Measurements from ENCODE around the gene ZNF184. TPM values are rescaled to one million over a fixed set of nuclear protein-coding genes. Genes with fewer than 3 reads are reported as not detected.
"Not testable (repeated sequence)": the region's sequence is repeated elsewhere in the genome, so short reads cannot be mapped to it uniquely, and the experiment has no call there.

ZNF184 gene
- total RNA-seq, 4 donors from 2014 or later, result 9.5 to 14.0 (median 12.3) TPM

DNA sequence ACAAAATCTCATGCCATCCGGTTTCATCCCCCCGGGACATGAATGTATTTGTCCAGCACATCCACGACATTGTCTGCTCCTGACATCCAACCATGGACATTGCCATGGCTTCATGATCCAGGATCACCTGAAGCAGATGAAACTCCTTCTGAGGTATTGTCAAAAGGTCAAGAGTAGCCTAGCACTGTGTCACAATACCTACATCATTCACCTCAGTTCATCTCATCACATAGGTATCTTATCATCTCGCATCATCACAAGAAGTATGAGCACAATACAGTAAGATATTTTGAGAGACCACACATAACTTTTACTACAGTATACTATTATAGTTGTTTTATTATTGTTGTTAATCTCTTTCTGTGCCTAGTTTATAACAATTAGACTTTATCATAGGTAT is 33.5 kb downstream of the ZNF184 start:
- intact Hi-C loops (cut with DNase I; ENCODE audit: low total_unique reads), result loop anchor here (5.0 kb wide), 1 partner anchor 1688 kb away; no protein-coding TSS in a partner anchor
- TF ChIP-seq, protein P1, sequence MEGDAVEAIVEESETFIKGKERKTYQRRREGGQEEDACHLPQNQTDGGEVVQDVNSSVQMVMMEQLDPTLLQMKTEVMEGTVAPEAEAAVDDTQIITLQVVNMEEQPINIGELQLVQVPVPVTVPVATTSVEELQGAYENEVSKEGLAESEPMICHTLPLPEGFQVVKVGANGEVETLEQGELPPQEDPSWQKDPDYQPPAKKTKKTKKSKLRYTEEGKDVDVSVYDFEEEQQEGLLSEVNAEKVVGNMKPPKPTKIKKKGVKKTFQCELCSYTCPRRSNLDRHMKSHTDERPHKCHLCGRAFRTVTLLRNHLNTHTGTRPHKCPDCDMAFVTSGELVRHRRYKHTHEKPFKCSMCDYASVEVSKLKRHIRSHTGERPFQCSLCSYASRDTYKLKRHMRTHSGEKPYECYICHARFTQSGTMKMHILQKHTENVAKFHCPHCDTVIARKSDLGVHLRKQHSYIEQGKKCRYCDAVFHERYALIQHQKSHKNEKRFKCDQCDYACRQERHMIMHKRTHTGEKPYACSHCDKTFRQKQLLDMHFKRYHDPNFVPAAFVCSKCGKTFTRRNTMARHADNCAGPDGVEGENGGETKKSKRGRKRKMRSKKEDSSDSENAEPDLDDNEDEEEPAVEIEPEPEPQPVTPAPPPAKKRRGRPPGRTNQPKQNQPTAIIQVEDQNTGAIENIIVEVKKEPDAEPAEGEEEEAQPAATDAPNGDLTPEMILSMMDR (IDR thresholded peaks at IDR 0.05), result no peak
- no peak for TF ChIP-seq POLR2A (IDR thresholded peaks at IDR 0.05)
- H3K4me3 ChIP-seq (ENCODE audit: low read depth, poor library complexity, severe bottlenecking), result no peak overlapping the region
- 93 to 94% methylated on average over 4 of the region's 4 CpGs for WGBS, 2 donors
- no peak for DNase-seq (ENCODE audit: low spot score in 2 of 2)

DNA sequence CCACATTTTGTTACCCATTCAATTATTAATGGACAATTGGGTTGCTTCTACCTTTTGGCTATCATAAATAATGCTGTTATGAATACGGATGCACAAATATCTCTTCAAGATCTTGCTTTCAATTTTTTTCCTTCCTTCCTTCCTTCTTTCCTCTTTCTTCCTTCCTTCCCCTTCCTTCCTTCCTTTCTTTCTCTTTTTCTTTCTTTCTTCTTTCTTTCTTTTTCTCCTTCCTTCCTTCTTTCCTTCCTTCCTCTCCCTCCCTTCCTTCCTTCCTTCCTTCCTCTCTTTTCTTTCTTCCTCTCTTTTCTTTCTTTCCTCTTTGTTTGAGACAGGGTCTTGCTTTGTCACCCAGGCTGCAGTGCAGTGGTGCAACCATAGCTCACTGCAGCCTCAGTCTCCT is 39.2 kb downstream of the ZNF184 start:
- WGBS, 2 donors, result 83 to 84% methylated on average over 1 of the region's 1 CpG
- intact Hi-C loops (cut with DNase I; ENCODE audit: low total_unique reads), result no loop called here
- H3K4me3 ChIP-seq (ENCODE audit: low read depth, poor library complexity, severe bottlenecking), result no peak overlapping the region
- DNase-seq (ENCODE audit: low spot score in 2 of 2), result no peak
- TF ChIP-seq, protein P1 (IDR thresholded peaks at IDR 0.05), result no peak
- no peak for TF ChIP-seq POLR2A (IDR thresholded peaks at IDR 0.05)

DNA sequence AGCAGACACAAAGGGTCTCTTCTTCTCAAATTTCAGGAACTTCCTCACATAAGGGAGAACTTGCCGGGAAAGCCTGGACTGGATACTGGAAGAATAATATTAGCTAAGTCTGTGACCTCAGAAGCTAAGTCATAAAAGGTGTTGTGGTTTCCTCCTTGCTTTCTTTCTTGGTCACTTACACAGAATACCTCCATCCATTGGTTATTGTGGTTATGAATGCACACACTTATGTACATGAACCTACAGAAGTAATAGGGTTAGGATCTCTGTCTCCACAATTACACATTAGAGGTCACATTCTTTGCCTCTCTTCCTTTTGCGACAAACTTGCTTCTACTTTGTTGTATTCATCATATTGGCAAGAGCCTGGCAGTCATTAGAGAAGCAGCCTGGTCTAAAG is 43.9 kb downstream of the ZNF184 start:
- WGBS, 2 donors, result 82 to 86% methylated on average over 2 of the region's 2 CpGs
- no peak for DNase-seq (ENCODE audit: low spot score in 2 of 2)
- TF ChIP-seq POLR2A (IDR thresholded peaks at IDR 0.05), result no peak
- TF ChIP-seq, protein P1 (IDR thresholded peaks at IDR 0.05), result no peak
- intact Hi-C loops (cut with DNase I; ENCODE audit: low total_unique reads), result no loop called here
- H3K4me3 ChIP-seq (ENCODE audit: low read depth, poor library complexity, severe bottlenecking), result no peak overlapping the region

DNA sequence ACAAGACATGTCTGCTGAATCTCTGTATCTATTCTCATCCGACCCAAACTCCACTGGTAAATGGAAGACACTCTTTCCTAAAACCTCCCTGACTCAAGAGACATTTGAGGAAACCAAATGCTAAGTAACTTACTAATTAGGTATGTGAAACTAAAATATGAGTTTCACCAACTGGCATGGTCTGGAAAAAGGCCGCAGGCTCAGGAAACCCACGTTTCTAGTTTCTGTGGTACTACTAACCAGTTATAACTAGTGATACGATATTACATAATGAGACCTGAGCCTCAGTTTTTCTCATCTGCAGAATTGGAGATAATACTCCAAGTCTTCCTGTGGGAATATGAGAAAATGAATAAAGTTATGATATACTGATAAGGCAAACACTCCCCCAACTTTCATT is 44.4 kb downstream of the ZNF184 start:
- no peak overlapping the region for H3K4me3 ChIP-seq (ENCODE audit: low read depth, poor library complexity, severe bottlenecking)
- DNase-seq (ENCODE audit: low spot score in 2 of 2), result no peak
- intact Hi-C loops (cut with DNase I; ENCODE audit: low total_unique reads), result no loop called here
- TF ChIP-seq POLR2A (IDR thresholded peaks at IDR 0.05), result no peak
- TF ChIP-seq, protein P1 (IDR thresholded peaks at IDR 0.05), result no peak
- 83 to 87% methylated on average over 4 of the region's 4 CpGs for WGBS, 2 donors

DNA sequence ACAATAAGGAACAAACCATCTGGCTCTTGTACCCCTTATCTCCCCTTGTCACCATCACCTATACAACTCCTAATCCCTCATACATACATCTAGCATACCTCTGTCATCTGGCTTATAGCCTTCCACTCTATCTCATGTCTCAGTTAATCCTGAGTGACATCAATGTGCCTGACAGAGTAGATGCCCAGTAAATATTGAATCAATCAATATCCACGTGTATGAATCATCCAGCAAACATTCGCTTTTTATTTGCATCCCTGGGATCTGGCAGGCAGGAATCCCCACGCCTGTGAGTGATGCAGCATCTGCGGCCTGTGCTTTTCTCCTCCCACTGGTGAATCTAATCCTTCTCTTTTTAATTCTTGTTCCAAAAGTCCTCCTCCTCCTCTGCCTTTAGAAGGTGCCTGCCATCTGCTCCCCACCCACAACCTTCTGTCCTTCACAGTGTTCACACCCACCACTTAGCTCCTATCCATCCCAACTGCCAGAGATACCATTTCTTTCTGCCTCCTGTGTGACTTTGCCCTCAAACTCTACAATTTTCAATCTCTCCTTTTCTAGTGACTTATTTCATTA is 46.8 kb downstream of the ZNF184 start:
- 70% methylated on average over 4 of the region's 4 CpGs for WGBS, 2 donors
- no peak overlapping the region for H3K4me3 ChIP-seq (ENCODE audit: low read depth, poor library complexity, severe bottlenecking)
- intact Hi-C loops (cut with DNase I; ENCODE audit: low total_unique reads), result no loop called here
- TF ChIP-seq, protein P1 (IDR thresholded peaks at IDR 0.05), result no peak
- TF ChIP-seq POLR2A (IDR thresholded peaks at IDR 0.05), result no peak
- DNase-seq (ENCODE audit: low spot score in 2 of 2), result no peak

DNA sequence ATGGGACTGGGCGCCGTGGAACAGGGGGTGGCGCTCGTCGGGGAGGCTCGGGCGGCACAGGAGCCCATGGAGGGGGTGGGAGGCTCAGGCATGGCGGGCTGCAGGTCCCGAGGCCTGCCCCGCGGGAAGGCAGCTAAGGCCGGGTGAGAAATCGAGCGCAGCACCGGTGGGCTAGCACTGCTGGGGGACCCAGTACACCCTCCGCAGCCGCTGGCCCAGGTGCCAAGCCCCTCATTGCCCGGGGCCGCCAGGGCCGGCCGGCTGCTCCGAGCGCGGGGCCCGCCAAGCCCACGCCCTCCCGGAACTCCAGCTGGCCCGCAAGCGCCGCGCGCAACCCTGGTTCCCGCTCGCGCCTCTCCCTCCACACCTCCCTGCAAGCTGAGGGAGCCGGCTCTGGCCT is 48.1 kb downstream of the ZNF184 start:
- H3K4me3 ChIP-seq (ENCODE audit: low read depth, poor library complexity, severe bottlenecking); DNase-seq (ENCODE audit: low spot score in 2 of 2); intact Hi-C loops (cut with DNase I; ENCODE audit: low total_unique reads): not testable (repeated sequence)
- 89 to 91% methylated on average over 24 to 25 of the region's 36 CpGs for WGBS, 2 donors
